Endodermal cell (in vitro differentiated cells): Measurements from ENCODE around the gene TMED5. TPM values are rescaled to one million over a fixed set of nuclear protein-coding genes. Genes with fewer than 3 reads are reported as not detected.
A peak's percentile ranks its signal among the peaks of the same experiment; 100 is the strongest.

ENCODE experiments used
- DNase-seq: peaks from one replicate; pipeline ENCODE4 v3.0.0-alpha.2; 2017
- H3K27ac ChIP-seq: 2 replicates; pipeline ENCODE4 v1.5.1; 2013; ENCODE audit warnings: mild to moderate bottlenecking, low read depth, low read length, moderate library complexity
- H3K27me3 ChIP-seq: 2 replicates; pipeline ENCODE4 v1.6.1; 2013; ENCODE audit warnings: mild to moderate bottlenecking, low read length, moderate library complexity; ENCODE audit not compliant: insufficient read depth, control insufficient read depth, poor library complexity, severe bottlenecking
- H3K36me3 ChIP-seq: 2 replicates; pipeline ENCODE4 v1.7.0; 2013; ENCODE audit warnings: mild to moderate bottlenecking, low read length, moderate library complexity; ENCODE audit not compliant: control insufficient read depth, insufficient read depth
- H3K4me1 ChIP-seq: one replicate; pipeline ENCODE4 v1.7.0; 2013; ENCODE audit warnings: low read length; ENCODE audit not compliant: control insufficient read depth, insufficient read depth
- H3K4me3 ChIP-seq: 2 replicates; pipeline ENCODE4 v1.5.1; 2013; ENCODE audit warnings: mild to moderate bottlenecking, low read length, moderate library complexity
- H3K9ac ChIP-seq: 2 replicates; pipeline ENCODE4 v1.6.1; 2013; ENCODE audit warnings: mild to moderate bottlenecking, low read length, moderate library complexity; ENCODE audit not compliant: poor library complexity, severe bottlenecking; ENCODE audit errors: extremely low read depth
- H3K9me3 ChIP-seq: 2 replicates; pipeline ENCODE4 v1.6.1; 2013; ENCODE audit warnings: mild to moderate bottlenecking, low read length, moderate library complexity; ENCODE audit not compliant: control insufficient read depth
- H3K27ac Mint-ChIP-seq: 2 replicates; pipeline ENCODE4 v1.8.0; 2020; ENCODE audit warnings: mixed read lengths
- H3K27me3 Mint-ChIP-seq: 2 replicates; pipeline ENCODE4 v1.8.0; 2021; ENCODE audit warnings: mild to moderate bottlenecking, mixed read lengths; ENCODE audit not compliant: insufficient read depth
- H3K36me3 Mint-ChIP-seq: 2 replicates; pipeline ENCODE4 v1.8.0; 2020; ENCODE audit warnings: low read depth, mixed read lengths
- H3K4me1 Mint-ChIP-seq: 2 replicates; pipeline ENCODE4 v1.8.0; 2020; ENCODE audit warnings: mixed read lengths
- H3K4me3 Mint-ChIP-seq: 2 replicates; pipeline ENCODE4 v1.8.0; 2020; ENCODE audit warnings: mild to moderate bottlenecking, moderate library complexity, mixed read lengths
- H3K9me3 Mint-ChIP-seq: 2 replicates; pipeline ENCODE4 v1.8.0; 2020; ENCODE audit warnings: mild to moderate bottlenecking, mixed read lengths
- CTCF ChIP-seq: fragments of 200-600 bp; sonication (generic); conservative IDR thresholded peaks from 2 replicates; pipeline ENCODE4 v1.5.0; 2021; ENCODE audit warnings: antibody characterized with exemption, mild to moderate bottlenecking
- WGBS, 2 experiments: methylation state at CpG; one replicate each; pipeline versions ENCODE4 v1.1.5 to v1.1.7; 2013; ENCODE audit warnings: missing lambda C conversion rate in 2 of 2, mixed read lengths in 1 of 2; ENCODE audit not compliant: insufficient coverage in 1 of 2, insufficient read length in 1 of 2; 5-methylcytosine and 5-hydroxymethylcytosine counted together
- total RNA-seq, 2 donors: library from RNA; stranded (reverse); fragmentation: NEBNext Ultra II Directional in 1 of 2; extraction: Animal tissue kit (Norgen Biotek cat#: 25700) in 1 of 2; gene quantifications; 2 replicates in 1 of 2; 3 replicates in 1 of 2; pipeline ENCODE4 v1.2.1, GENCODE V29; 2021

Gene TMED5
- total RNA-seq, 2 donors from 2014 or later = 28.0 to 30.2 TPM

GRCh38 chr1:93111561-93111960 lies 68.7 kb downstream of the TMED5 start:
- Histone ChIP-seq H3K4me3 (no peak overlapping the region), H3K9me3 (peaks cover 24% of the 10 kb centered on the region), H3K36me3 (peaks cover 83% of the 10 kb centered on the region), H3K27ac (no peak overlapping the region), H3K4me1 (no peaks in the 10 kb centered on the region), H3K9ac (no peak overlapping the region), H3K27me3 (no peaks in the 10 kb centered on the region)
- H3K4me3 Mint-ChIP-seq = no peak overlapping the region
- peaks cover 13% of the 10 kb centered on the region for H3K9me3 Mint-ChIP-seq
- peaks cover 5% of the 10 kb centered on the region for H3K4me1 Mint-ChIP-seq
- H3K27me3 Mint-ChIP-seq = no peaks in the 10 kb centered on the region
- DNase-seq = no peak
- TF ChIP-seq CTCF = no peak
- peak overlapping the region; percentile 44 for H3K27ac Mint-ChIP-seq
- H3K36me3 Mint-ChIP-seq = peaks cover 51% of the 10 kb centered on the region

- H3K4me3 ChIP-seq = no peak overlapping the region
- H3K4me1 ChIP-seq = no peaks in the 10 kb centered on the region
- Mint-ChIP-seq H3K9me3 (peaks cover 14% of the 10 kb centered on the region), H3K27ac (no peak overlapping the region), H3K4me1 (peaks cover 5% of the 10 kb centered on the region), H3K4me3 (no peak overlapping the region), H3K27me3 (no peaks in the 10 kb centered on the region), H3K36me3 (peaks cover 51% of the 10 kb centered on the region)
- TF ChIP-seq CTCF = no peak
- no peak overlapping the region for H3K9ac ChIP-seq
- DNase-seq = no peak
- H3K9me3 ChIP-seq = peaks cover 29% of the 10 kb centered on the region
- WGBS, 2 experiments = 90% methylated on average over 1 of the region's 1 CpG; no CpG with 5 or more reads in 1 of the 2 experiments
- H3K36me3 ChIP-seq = peaks cover 83% of the 10 kb centered on the region
- no peaks in the 10 kb centered on the region for H3K27me3 ChIP-seq
- H3K27ac ChIP-seq = no peak overlapping the region
These were observed 69.1 kb downstream of the TMED5 start for GRCh38 chr1:93111065-93111464.

GRCh38 chr1:93109578-93109977 lies 70.6 kb downstream of the TMED5 start:
- no peak for DNase-seq
- no peak for TF ChIP-seq CTCF
- Histone ChIP-seq H3K4me3 (no peak overlapping the region), H3K36me3 (peaks cover 81% of the 10 kb centered on the region), H3K9me3 (peaks cover 29% of the 10 kb centered on the region), H3K27me3 (no peaks in the 10 kb centered on the region), H3K4me1 (no peaks in the 10 kb centered on the region), H3K9ac (no peak overlapping the region), H3K27ac (no peak overlapping the region)
- Mint-ChIP-seq H3K36me3 (peaks cover 56% of the 10 kb centered on the region), H3K4me3 (no peak overlapping the region), H3K9me3 (peaks cover 18% of the 10 kb centered on the region), H3K27ac (no peak overlapping the region), H3K27me3 (no peaks in the 10 kb centered on the region), H3K4me1 (peaks cover 5% of the 10 kb centered on the region)
- WGBS, 2 experiments = 94 to 99% methylated on average over 2 of the region's 2 CpGs
